GM12872 (cell line): ENCODE data around the gene SLX4IP.

ENCODE experiments used
- CTCF ChIP-seq: IDR thresholded peaks from 3 replicates; pipeline ENCODE4 v1.5.1; 2011; ENCODE audit warnings: low read depth, mild to moderate bottlenecking, low read length, moderate library complexity; ENCODE audit not compliant: insufficient read depth

The SLX4IP gene

GRCh38 chr20:10649797-10650160 lies 214.7 kb downstream of the SLX4IP start:
- no peak for TF ChIP-seq CTCF

- TF ChIP-seq CTCF, result no peak
These were observed 216.3 kb downstream of the SLX4IP start for GRCh38 chr20:10651227-10651990.

GRCh38 chr20:10652185-10652584 lies 217.1 kb downstream of the SLX4IP start:
- TF ChIP-seq CTCF, result no peak

DNA sequence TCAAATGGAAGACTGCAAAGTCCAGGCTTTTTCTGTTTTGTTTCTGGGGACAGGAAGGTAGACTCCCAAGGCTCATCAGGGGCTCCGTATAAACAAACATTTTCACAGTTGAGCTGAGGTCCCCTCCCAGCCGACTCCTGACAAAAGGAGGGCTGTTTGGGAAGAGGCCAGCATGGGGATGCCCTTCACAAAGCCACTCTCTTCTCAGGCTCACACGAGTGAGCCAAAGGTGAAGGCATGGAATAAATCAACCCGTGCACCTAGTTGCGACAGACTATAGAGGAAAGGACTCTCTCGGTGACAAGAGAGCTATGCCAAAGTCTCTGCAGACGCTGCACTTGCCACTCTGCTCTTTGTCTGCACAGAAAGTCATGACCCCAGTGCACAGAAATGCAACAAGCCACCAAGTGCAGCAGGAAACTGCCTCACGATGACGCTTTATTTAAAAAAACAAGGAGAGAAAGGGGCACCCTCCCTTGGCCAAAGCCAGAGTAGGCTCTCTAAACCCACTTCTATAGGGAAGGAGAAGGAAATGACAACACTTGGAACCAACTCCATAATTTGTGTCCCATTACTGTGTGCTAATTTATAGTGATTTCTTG lies 217.7 kb downstream of the SLX4IP start:
- TF ChIP-seq CTCF, result no peak

- TF ChIP-seq CTCF, result no peak
These were observed 218.6 kb downstream of the SLX4IP start for GRCh38 chr20:10653599-10654249.

GRCh38 chr20:10654250-10654610 lies 219.1 kb downstream of the SLX4IP start:
- no peak for TF ChIP-seq CTCF

DNA sequence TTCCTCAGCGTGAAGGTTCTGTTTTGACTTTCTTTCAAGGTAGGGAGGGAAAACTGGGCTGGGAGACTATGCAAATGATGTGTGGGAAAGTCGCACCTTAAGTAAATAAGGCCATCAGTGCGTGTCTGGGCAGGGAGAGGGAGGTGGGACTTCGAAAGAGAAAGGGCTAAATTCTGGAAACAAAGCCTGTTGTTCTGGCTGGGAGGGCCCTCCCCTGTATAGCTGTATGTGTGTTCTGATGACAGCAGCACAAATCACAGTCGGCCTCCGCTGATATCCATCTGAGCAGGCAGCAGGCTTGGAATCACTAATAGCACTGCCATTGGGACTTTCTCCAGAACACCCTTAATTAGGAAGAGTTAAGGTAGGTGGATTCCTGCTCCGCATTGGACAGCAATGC lies 219.5 kb downstream of the SLX4IP start:
- no peak for TF ChIP-seq CTCF
